Measurements from ENCODE around the gene FCHO1.

FCHO1 gene

GRCh38 chr19:17751103-17751911 is at the start of gene FCHO1:
TSS of gene FCHO1 (plus strand) at chr19:17751477. CDS start at chr19:17755165, 3,688 bp downstream.
- TF ChIP-seq, protein P1, sequence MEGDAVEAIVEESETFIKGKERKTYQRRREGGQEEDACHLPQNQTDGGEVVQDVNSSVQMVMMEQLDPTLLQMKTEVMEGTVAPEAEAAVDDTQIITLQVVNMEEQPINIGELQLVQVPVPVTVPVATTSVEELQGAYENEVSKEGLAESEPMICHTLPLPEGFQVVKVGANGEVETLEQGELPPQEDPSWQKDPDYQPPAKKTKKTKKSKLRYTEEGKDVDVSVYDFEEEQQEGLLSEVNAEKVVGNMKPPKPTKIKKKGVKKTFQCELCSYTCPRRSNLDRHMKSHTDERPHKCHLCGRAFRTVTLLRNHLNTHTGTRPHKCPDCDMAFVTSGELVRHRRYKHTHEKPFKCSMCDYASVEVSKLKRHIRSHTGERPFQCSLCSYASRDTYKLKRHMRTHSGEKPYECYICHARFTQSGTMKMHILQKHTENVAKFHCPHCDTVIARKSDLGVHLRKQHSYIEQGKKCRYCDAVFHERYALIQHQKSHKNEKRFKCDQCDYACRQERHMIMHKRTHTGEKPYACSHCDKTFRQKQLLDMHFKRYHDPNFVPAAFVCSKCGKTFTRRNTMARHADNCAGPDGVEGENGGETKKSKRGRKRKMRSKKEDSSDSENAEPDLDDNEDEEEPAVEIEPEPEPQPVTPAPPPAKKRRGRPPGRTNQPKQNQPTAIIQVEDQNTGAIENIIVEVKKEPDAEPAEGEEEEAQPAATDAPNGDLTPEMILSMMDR (IDR thresholded peaks at IDR 0.05): no peak

- TF ChIP-seq, protein P1 (IDR thresholded peaks at IDR 0.05): peak; percentile 57
These were observed 47.3 kb upstream of the FCHO1 start for GRCh38 chr19:17703824-17704463.

DNA sequence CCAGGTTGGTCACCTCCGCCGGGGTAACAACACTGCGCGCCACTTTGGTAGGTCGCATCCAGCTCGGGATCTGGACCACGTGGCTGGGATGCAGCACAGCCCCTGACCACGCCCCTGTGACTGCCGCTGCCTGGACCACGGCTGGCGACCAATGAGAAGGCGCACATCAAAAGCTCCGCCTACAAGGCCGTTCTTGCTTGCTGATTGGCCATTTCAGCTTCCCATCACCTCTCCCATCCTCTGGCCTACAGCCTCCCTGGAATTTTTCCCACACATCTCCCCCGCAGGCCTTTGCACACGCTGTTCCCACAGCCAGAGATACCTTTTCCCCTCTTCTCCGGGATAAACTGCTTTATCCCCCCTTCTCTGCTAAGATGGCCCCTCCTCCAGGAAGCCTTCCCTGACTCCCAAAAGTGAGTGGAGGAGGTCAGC is 44.5 kb upstream of the FCHO1 start:
- TF ChIP-seq, protein P1 (IDR thresholded peaks at IDR 0.05): no peak

GRCh38 chr19:17711851-17712250 is 39.4 kb upstream of the FCHO1 start:
- TF ChIP-seq, protein P1 (IDR thresholded peaks at IDR 0.05): no peak

DNA sequence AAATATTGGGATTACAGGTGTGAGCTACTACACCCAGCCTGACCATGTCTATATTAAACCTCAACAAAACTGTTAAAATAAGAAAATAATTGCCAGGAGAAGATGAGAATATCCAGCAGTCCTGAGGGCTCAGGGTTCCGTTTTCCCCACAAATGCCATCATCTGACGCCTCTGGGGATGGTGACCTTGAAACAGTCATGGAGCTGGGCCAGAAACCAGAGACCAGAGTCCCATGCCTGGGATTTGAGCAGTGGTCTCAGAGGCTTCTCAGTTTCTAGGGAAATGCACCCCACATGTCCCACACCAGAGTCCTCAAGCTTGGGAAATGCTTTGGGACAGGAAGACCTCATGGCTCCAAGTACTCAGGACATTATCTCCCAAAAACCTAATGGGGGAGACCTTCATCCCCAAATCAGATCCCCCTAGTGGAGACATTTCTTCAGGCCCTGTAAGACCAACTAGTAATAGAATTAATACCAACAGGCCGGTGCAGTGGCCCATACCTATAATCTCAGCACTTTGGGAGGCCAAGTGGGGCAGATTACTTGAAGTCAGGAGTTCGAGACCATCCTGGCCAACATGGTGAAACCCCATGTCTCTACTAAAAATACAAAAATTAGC is 34.9 kb upstream of the FCHO1 start:
- TF ChIP-seq, protein P1 (IDR thresholded peaks at IDR 0.05): no peak

DNA sequence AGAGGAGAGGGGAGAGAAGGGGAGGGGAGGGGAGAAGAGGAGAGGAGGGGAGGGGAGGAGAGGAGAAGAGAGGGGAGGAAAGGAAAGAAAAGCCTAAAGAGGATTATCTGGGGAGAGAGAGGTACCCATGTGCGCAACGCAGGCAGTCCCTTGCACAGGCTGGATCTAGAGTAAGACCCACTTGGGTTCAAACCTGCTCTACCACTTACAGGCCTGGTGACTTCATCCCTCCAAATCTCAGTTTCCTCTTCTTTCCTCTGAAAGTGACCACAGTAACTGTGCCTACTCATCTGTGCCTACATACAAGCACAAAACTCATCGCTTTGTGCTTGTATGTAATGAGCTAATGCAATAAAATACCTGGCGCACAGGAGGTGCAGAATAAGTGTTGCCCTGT is 32.7 kb upstream of the FCHO1 start:
- TF ChIP-seq, protein P1 (IDR thresholded peaks at IDR 0.05): no peak

DNA sequence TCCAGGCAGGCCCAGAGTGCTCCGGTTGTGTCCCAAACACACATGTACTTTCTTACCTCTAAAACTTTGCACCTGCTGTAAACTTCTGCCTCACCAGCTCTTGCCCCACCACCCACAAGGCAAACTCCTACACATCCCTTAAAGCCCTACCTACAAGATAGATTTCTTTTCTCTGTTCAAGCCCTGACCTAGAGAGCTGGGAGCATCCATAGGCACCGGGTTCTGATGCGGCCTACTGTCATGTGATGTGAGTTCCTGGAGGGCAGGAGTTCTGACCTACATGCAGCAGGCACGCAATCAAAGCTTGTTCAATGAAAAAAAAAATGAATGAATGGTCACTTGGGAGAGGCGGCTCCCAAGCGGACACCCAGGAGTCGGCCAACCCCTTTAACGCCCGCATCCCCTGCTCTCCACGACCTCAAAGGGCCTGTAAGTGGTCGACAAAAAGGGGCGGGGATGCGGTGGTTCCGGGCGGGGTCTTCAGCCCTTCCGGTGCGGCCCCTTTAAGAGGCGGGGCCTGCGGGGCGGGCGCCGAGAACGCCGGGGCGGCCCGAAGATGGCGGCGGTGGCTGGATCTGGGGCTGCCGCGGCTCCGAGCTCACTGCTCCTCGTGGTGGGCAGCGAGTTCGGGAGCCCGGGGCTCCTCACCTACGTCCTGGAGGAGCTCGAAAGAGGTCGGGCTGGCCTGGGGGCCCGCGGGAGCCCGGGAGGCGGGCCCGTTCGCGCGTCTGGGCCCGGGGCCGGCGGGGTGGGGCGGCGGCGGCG is 32.1 kb upstream of the FCHO1 start, which contains the start of gene MAP1S:
TSS of gene MAP1S (plus strand) at position 534 of the 765 bp plus-strand sequence. CDS start at position 557, 23 bp downstream.
- TF ChIP-seq, protein P1 (IDR thresholded peaks at IDR 0.05): no peak

All from LNCAP (cell line).